GM21381 (cell line): ENCODE data around the gene ARHGAP24.
"Not testable (repeated sequence)": the region's sequence is repeated elsewhere in the genome, so short reads cannot be mapped to it uniquely, and the experiment has no call there.

Experiments
- ATAC-seq: cut with Tn5 transposase; IDR thresholded peaks from one replicate; pipeline ENCODE4 v1.9.1; 2021; ENCODE audit warnings: mild to moderate bottlenecking, moderate library complexity; ENCODE audit not compliant: unreplicated experiment

Gene ARHGAP24

GRCh38 chr4:85979276-85979675 is 504.3 kb downstream of the ARHGAP24 start:
- peak; percentile 95 for ATAC-seq

GRCh38 chr4:85986266-85986665 is 511.3 kb downstream of the ARHGAP24 start:
- ATAC-seq = no peak

GRCh38 chr4:85993641-85994040 is 518.7 kb downstream of the ARHGAP24 start:
- ATAC-seq = no peak

DNA sequence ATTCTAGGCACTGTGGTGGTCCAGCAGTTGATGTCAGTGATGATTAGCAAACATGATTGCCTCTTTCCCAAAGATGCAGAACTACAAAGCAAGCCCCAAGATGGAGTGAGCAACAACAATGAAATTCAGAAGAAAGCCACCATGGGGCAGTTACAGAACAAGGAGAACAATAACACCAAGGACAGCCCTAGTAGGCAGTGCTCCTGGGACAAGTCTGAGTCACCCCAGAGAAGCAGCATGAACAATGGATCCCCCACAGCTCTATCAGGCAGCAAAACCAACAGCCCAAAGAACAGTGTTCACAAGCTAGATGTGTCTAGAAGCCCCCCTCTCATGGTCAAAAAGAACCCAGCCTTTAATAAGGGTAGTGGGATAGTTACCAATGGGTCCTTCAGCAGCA is 519.6 kb downstream of the ARHGAP24 start:
- ATAC-seq = no peak

GRCh38 chr4:85995361-85995760 is 520.4 kb downstream of the ARHGAP24 start:
- ATAC-seq = peak; percentile 76

GRCh38 chr4:86001591-86001990 is 526.6 kb downstream of the ARHGAP24 start:
- no peak for ATAC-seq

DNA sequence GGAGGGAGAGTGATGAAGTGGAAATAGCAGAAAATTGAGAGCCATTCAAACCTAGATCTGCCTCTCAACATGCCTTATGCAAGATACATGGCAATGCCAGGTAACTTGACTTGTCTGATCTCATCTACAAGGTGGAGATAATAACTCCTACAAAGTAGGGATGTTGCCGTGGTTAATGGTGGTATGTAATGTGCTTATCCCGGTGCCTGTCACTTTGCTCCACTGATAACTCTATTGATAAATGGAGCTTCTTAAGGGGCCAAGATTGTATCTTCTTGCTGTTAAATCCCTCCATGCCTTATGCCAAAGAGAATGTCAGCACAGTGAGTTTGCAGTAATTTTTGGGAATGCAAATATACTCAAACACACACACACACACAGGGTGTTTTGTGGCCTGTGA is 529.1 kb downstream of the ARHGAP24 start:
- no peak for ATAC-seq

- no peak for ATAC-seq
These were observed 531.1 kb downstream of the ARHGAP24 start for GRCh38 chr4:86006057-86006456.

DNA sequence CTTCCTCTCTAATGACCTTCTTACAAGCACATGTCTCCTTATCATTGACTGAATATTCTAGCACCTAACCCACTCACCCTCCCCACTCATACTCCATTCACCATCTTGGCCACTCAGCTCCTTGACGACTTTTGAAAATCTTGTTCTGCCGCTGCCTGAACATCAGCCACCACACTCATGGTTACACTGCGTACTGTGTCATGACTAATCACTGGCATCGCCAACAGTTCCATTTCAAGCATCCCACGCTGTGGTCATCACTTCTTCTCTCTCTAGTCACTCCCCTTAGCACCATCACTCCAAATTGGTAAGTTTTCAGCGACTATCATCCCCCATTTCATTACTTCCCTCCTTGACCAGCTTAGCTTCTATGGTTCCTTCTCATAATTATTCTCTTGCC is 532.1 kb downstream of the ARHGAP24 start:
- ATAC-seq = no peak

- no peak for ATAC-seq
These were observed 536.2 kb downstream of the ARHGAP24 start for GRCh38 chr4:86011117-86011516.

DNA sequence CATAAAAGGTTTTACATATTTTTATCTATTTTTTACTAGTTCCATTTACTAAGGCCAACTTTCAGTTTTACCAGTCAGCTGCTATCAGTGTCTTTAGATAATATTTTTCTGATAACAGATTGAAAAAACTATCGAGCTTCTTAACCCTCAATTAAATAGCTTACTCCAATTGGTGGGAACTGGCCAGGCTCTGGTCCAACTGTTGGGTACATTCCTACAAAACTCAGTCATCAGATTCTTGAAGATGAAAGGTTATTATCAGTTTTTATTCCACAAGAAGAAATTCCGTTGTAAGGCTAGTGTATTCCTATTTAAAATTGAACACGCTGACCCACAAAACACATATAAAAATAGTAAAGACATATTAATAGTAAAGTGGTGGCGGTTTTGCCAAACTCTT is 538.7 kb downstream of the ARHGAP24 start:
- ATAC-seq = no peak

DNA sequence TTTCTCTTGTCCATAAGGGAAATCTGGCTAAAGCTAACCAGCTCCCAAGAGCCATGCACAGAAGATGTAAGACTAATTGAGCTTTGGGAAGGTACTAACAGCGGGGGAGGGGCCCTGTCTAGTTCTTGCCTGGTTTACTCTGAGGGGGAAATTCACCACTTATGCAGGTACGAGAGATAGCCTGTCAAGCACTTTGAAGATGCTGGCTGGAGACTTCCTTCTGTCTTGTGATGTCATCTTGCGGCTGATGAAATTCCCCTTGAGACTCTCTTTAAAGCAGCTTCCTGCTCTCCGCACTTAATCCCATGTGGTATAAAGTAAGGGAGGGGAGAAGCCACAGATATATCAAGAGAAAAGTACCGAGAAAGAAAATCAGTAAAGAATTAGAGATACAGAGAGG is 539.6 kb downstream of the ARHGAP24 start:
- peak; percentile 77 for ATAC-seq

- no peak for ATAC-seq
These were observed 540.7 kb downstream of the ARHGAP24 start for GRCh38 chr4:86015412-86016350.

- ATAC-seq = no peak
These were observed 544.4 kb downstream of the ARHGAP24 start for GRCh38 chr4:86019362-86019761.

- no peak for ATAC-seq
These were observed 545.0 kb downstream of the ARHGAP24 start for GRCh38 chr4:86019906-86020305.

- ATAC-seq = not testable (repeated sequence)
These were observed 546.7 kb downstream of the ARHGAP24 start for GRCh38 chr4:86021671-86022070.

- no peak for ATAC-seq
These were observed 551.8 kb downstream of the ARHGAP24 start for GRCh38 chr4:86026720-86027119.

- no peak for ATAC-seq
These were observed 557.0 kb downstream of the ARHGAP24 start for GRCh38 chr4:86031927-86032326.

- no peak for ATAC-seq
These were observed 557.6 kb downstream of the ARHGAP24 start for GRCh38 chr4:86032476-86033022.

- no peak for ATAC-seq
These were observed 558.2 kb downstream of the ARHGAP24 start for GRCh38 chr4:86033171-86033570.

DNA sequence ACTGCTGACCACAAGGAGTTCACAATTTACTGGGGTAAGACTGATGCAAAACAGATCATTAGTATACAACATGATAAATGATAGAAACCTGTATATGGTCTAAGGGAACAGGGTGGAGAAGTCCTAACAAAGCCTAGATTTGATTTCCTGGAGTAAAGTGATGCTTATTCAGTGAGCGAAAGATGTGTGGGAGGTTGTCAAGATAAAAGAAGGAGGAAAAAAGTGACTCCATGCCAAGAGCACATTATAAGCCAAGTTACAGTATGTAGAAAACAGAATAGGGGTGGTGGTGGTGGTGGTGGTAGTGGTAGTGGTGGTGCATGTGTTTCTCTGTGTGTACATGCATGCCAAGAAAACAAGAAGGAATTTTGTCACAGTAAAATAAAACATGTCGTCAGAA is 559.7 kb downstream of the ARHGAP24 start:
- no peak for ATAC-seq

GRCh38 chr4:86035688-86036087 is 560.7 kb downstream of the ARHGAP24 start:
- ATAC-seq = no peak
